HG02840 (cell line): ENCODE data around the gene BCAN.

Experiments used
- ATAC-seq: cut with Tn5 transposase; IDR thresholded peaks from one replicate; pipeline ENCODE4 v1.9.1; 2021; ENCODE audit warnings: mild to moderate bottlenecking, moderate library complexity, moderate number of reproducible peaks; ENCODE audit not compliant: unreplicated experiment, low FRiP score

Gene BCAN

GRCh38 chr1:156659661-156659987 is 17.7 kb downstream of the BCAN start:
- no peak for ATAC-seq

- ATAC-seq, result no peak
These were observed 18.3 kb downstream of the BCAN start for GRCh38 chr1:156659988-156660751.

- ATAC-seq, result no peak
These were observed 18.8 kb downstream of the BCAN start for GRCh38 chr1:156660752-156661112.

- no peak for ATAC-seq
These were observed 20.3 kb downstream of the BCAN start for GRCh38 chr1:156662005-156662799.

- ATAC-seq, result no peak
These were observed 20.8 kb downstream of the BCAN start for GRCh38 chr1:156662800-156663055.

GRCh38 chr1:156663178-156663577 is 21.3 kb downstream of the BCAN start:
- ATAC-seq, result no peak

GRCh38 chr1:156664046-156664766 is 22.3 kb downstream of the BCAN start:
- no peak for ATAC-seq

GRCh38 chr1:156664767-156665411 is 23.0 kb downstream of the BCAN start:
- no peak for ATAC-seq

- no peak for ATAC-seq
These were observed 23.6 kb downstream of the BCAN start for GRCh38 chr1:156665539-156665938.

GRCh38 chr1:156666862-156667609 is 25.1 kb downstream of the BCAN start:
- no peak for ATAC-seq

- no peak for ATAC-seq
These were observed 25.7 kb downstream of the BCAN start for GRCh38 chr1:156667610-156667967.

- ATAC-seq, result no peak
These were observed 26.2 kb downstream of the BCAN start for GRCh38 chr1:156667968-156668709.

GRCh38 chr1:156668801-156669637 is 27.1 kb downstream of the BCAN start:
- no peak for ATAC-seq

GRCh38 chr1:156669794-156670193 is 27.9 kb downstream of the BCAN start:
- no peak for ATAC-seq

- ATAC-seq, result no peak
These were observed 28.4 kb downstream of the BCAN start for GRCh38 chr1:156670359-156670758.

- ATAC-seq, result no peak
These were observed 28.9 kb downstream of the BCAN start for GRCh38 chr1:156670791-156671190.

GRCh38 chr1:156671804-156672203 is 29.9 kb downstream of the BCAN start:
- ATAC-seq, result no peak

- ATAC-seq, result no peak
These were observed 31.6 kb downstream of the BCAN start for GRCh38 chr1:156673387-156674121.
